GM21786 (cell line): ENCODE measurements around the gene RAD23A.

Source experiments
- ATAC-seq: cut with Tn5 transposase; IDR thresholded peaks from one replicate; pipeline ENCODE4 v1.9.1; 2021; ENCODE audit not compliant: unreplicated experiment

Gene RAD23A

DNA sequence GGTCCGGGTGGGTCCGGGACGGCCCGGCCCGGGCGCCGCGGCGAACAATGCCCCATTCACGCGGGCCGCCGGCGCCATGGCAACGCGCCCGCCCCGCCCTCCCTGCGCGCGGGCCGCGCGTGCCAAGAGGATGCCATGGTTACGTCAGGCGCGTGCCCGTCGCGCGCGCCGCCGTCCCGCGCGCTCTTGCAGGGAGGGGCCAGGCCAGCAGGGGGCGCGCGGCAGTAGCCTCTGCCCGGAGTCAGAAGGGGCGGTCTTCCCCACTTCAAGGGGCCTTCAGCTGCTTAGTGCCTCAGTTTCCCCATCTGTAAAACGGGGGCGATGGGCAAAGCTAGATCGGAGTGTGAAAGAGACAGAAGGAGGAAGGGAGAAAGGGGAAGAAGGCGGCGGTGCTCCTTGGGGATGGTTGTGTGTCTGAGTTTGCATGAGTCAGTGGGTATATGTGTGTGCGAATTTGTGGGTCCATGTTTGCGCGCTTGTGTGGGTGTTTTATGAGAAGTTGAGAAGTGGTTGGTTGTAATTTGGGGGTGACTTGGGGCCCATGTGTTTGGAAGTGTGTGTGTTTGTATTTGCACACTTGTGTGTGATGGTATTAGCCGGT is 38.0 kb downstream of the RAD23A start:
- no peak for ATAC-seq

GRCh38 chr19:12984143-12984627 is 38.5 kb downstream of the RAD23A start:
- no peak for ATAC-seq

DNA sequence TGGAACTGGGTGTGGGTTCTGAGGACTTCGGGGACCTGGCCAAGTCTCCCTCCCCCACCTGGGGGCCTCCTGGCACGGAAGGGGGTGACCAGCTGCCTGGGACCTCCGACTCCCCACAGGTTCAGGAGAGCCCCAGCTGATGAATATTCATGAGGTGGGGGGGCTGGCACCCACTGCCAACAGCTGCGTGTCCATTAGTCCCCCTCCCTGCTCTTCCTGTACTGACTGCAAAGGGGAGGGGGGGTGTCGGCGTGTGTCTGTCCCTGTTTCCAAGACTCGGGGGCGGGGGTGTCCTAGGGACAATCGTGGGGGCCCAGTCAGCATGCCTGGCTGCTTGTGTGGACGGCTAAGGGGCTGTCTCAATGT is 39.0 kb downstream of the RAD23A start:
- no peak for ATAC-seq

- ATAC-seq: no peak
Observed at GRCh38 chr19:12985049-12985776, 39.6 kb downstream of the RAD23A start.

DNA sequence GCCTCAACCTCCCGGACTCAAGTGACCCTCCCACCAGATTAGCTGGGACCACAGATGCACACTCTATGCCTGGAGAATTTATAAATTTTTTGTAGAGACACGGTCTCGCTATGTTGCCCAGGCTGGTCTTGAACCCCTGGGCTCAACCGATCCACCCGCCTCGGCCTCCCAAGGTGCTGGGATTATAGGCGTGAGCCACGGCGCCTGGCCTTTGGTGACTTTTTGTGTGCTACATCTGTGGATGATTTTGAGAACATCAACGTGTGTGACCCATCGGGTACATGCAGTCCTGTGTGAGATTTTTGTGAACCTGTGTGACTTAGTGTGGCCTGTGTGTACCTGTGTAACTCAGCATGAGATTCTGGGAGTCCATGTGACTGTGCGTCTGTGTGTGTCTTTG is 41.1 kb downstream of the RAD23A start:
- no peak for ATAC-seq

- no peak for ATAC-seq
Observed at GRCh38 chr19:12987190-12987589, 41.5 kb downstream of the RAD23A start.

DNA sequence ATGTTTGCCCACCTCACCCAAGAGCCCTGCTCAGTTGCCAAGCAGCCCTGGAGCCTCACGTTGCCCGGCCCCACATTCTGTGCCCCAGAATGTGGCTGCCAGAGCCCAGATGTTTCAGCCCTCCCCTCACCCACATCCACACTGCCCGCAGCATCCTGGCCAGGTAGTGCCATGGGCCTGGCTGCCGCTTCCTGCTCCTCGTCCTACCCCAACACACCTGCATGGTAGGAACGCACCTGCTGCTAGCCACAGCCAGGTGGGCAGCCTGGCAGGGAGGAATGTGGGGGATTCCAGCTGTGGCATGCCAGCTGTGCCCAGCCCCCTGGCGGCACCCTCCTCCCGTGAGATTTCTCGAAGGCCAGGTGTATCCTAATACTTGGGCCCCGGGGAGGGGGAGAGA is 42.1 kb downstream of the RAD23A start:
- ATAC-seq: no peak

DNA sequence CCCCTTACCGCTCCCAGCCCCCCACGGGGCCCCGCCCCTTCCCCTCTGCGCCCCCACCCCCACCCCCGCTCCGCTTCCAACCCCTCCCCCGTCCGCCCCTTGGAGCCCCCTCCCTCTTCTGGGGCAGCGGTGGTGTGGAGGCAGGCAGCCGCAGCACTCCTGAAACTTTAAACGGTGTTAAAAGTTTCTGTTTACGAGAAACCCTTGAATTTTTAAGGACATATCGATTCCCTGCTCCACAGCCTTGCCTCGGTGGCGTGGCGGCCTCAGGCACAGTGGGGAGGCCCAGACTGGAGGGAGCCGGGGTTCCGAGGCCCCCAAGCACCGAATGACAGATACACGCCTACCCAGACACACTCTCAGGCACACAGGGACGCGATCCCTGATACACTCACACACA is 44.8 kb downstream of the RAD23A start:
- ATAC-seq: no peak

DNA sequence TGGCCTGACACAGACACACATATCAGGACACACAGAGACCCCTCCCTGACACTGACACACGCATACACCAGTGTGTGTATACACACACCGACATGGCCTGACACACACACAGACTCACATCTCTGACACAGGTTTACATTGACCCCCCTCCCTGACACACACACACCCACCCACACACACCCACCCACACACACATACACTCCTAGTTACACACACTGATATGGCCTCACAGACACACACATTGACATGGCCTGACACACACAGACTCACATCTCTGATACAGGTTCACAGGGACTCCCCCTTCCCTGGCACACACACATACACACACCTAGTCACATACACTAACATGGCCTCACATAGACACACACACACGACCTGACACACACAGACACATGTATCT is 45.2 kb downstream of the RAD23A start:
- ATAC-seq: no peak

- no peak for ATAC-seq
Observed at GRCh38 chr19:12991296-12991695, 45.6 kb downstream of the RAD23A start.

DNA sequence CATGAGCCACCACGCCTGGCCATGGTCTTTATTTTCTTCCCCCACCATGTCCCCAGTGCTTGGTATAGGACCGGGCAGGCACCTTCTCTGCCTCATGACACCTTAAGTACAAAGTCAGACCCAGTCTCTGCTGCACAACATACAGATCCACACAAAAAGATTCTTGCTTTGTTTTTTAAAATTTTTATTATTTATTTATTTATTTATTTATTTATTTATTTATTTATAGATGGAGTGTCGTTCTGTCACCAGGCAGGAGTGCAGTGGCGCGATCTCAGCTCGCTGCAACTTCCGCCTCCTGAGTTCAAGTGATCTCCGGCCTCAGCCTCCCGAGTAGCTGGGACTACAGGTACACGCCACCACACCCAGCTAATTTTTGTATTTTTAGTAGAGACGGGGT is 47.1 kb downstream of the RAD23A start:
- ATAC-seq: no peak

DNA sequence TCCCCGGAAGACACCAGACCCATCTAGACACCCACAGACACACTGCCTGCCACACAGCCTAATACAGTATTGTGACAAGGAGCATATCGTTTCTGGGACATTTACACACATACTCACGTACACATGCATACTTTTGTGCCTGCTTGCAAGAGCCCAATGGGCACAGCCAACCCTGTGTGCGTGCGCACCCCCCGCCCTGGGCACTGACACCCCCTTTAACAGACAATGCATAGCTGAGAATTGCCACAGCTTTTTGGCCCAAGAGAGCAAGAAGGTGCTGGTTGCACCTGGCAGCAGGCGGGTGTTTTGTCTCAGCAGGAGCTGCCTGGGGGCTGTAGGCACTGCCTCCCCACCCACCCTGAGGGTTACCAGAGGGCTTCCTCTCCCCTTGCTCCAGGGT is 47.9 kb downstream of the RAD23A start:
- ATAC-seq: no peak

- no peak for ATAC-seq
Observed at GRCh38 chr19:12994701-12995595, 49.3 kb downstream of the RAD23A start, which contains the start of gene NFIX. Gene NFIX (plus strand): TSS chr19:12995475. CDS start chr19:12995838, 363 bp downstream.

- ATAC-seq: no peak
Observed at GRCh38 chr19:12995596-12996405, 50.1 kb downstream of the RAD23A start.

- ATAC-seq: no peak
Observed at GRCh38 chr19:12996406-12997094, 50.9 kb downstream of the RAD23A start.

- ATAC-seq: no peak
Observed at GRCh38 chr19:12997179-12997966, 51.7 kb downstream of the RAD23A start.

- no peak for ATAC-seq
Observed at GRCh38 chr19:12997967-12998940, 52.6 kb downstream of the RAD23A start.

DNA sequence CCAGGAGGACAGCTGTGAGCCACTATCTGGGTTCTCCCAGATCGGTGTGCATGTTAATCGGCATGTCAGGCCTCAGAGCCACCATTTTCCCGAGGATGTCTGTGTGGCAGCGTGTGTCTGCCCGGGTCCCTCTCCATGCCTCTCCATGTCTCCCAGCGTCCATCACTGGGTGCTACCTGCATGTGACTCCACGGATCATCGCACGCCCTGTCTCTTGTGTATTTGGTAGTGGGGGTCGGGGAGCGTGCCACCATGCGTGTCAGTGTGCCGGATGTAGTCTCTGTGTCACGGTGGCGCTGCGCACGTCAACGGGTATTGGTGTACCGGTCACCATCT is 55.5 kb downstream of the RAD23A start:
- ATAC-seq: no peak
